ENCODE measurements around the gene CAPN14.

- TF ChIP-seq CTCF (conservative IDR thresholded peaks at IDR 0.05 in 1 of 2, IDR thresholded peaks at IDR 0.05 in 1 of 2; ENCODE audit: extremely low read depth in 1 of 2, insufficient read depth in 1 of 2, low read depth in 1 of 2, low read length in 2 of 2), result no peak
- TF ChIP-seq EZH2 (IDR thresholded peaks at IDR 0.05; ENCODE audit: borderline replicate concordance, low read length), result no peak
These were observed 43.6 kb upstream of the CAPN14 start for GRCh38 chr2:31260870-31261269.

All from mammary epithelial cell (primary cell).